GM20000 (cell line): ENCODE results near the gene SLC16A12.

Source experiments
- DNase-seq: peaks from one replicate; pipeline ENCODE4 v3.0.0; 2012; ENCODE audit warnings: low spot score
- CTCF ChIP-seq: IDR thresholded peaks from 2 replicates; pipeline ENCODE4 v1.5.1; 2012; ENCODE audit warnings: mild to moderate bottlenecking, control low read depth; ENCODE audit errors: extremely low read depth, missing control alignments

SLC16A12 gene

GRCh38 chr10:89555688-89556445, 20.5 kb upstream of the SLC16A12 start:
- no peak for DNase-seq
- TF ChIP-seq CTCF, result no peak

- DNase-seq, result no peak
- TF ChIP-seq CTCF, result no peak
Observed at GRCh38 chr10:89554433-89554832, 19.0 kb upstream of the SLC16A12 start.

GRCh38 chr10:89553064-89553734, 17.8 kb upstream of the SLC16A12 start:
- TF ChIP-seq CTCF, result no peak
- DNase-seq, result no peak

- TF ChIP-seq CTCF, result no peak
- no peak for DNase-seq
Observed at GRCh38 chr10:89552213-89552612, 16.8 kb upstream of the SLC16A12 start.

GRCh38 chr10:89550509-89550908, 15.1 kb upstream of the SLC16A12 start:
- no peak for TF ChIP-seq CTCF
- DNase-seq, result no peak

GRCh38 chr10:89549510-89549909, 14.1 kb upstream of the SLC16A12 start:
- no peak for TF ChIP-seq CTCF
- DNase-seq, result no peak

- no peak for TF ChIP-seq CTCF
- DNase-seq, result no peak
Observed at GRCh38 chr10:89548673-89549072, 13.3 kb upstream of the SLC16A12 start.
